K562 (cell line): ENCODE data around the gene SPATA24. TPM values are rescaled to one million over a fixed set of nuclear protein-coding genes. Genes with fewer than 3 reads are reported as not detected.

Source experiments
- CREM ChIP-seq: IDR thresholded peaks from 2 replicates; pipeline ENCODE4 v1.6.1; 2014; ENCODE audit warnings: antibody characterized with exemption, low read depth
- DMBX1 ChIP-seq: fragments of 250-450 bp; sonication (Bioruptor Pico); IDR thresholded peaks from 2 replicates; pipeline ENCODE4 v1.8.0; 2022; ENCODE audit warnings: inconsistent platforms, mild to moderate bottlenecking, moderate library complexity, borderline replicate concordance
- EHMT2 ChIP-seq: fragments of 450-650 bp; IDR thresholded peaks from 2 replicates; pipeline ENCODE4 v1.6.1; 2018; ENCODE audit warnings: antibody characterized with exemption
- HCFC1 ChIP-seq: IDR thresholded peaks from 2 replicates; pipeline ENCODE4 v1.6.1; 2012; ENCODE audit warnings: low read depth, low read length, improper control_type of control experiment
- HNRNPL ChIP-seq: fragments of 200-400 bp; formaldehyde crosslinking; IDR thresholded peaks from 2 replicates; pipeline ENCODE4 v1.6.1; 2017; ENCODE audit warnings: low read depth, mild to moderate bottlenecking, low read length
- KAT2B ChIP-seq: IDR thresholded peaks from one replicate; pipeline ENCODE4 v1.6.1; 2012; ENCODE audit warnings: low read depth, mild to moderate bottlenecking, control low read depth, inconsistent platforms, low read length, moderate library complexity
- MAFG ChIP-seq: fragments of 450-650 bp; conservative IDR thresholded peaks from 2 replicates; pipeline ENCODE4 v1.6.1; 2016; ENCODE audit warnings: missing genetic modification characterization, missing compliant biosample characterization
- MCM2 ChIP-seq: fragments of 450-650 bp; IDR thresholded peaks from 2 replicates; pipeline ENCODE4 v1.6.1; 2017; ENCODE audit warnings: low read depth, mild to moderate bottlenecking
- MEF2A ChIP-seq: IDR thresholded peaks from 2 replicates; pipeline ENCODE4 v1.6.1; 2011; ENCODE audit warnings: low read depth, mild to moderate bottlenecking, low read length, moderate library complexity; ENCODE audit not compliant: control insufficient read depth
- MXD1 ChIP-seq: fragments of 250-450 bp; sonication (Bioruptor Pico); IDR thresholded peaks from 2 replicates; pipeline ENCODE4 v1.8.0; 2021; ENCODE audit warnings: borderline replicate concordance, mild to moderate bottlenecking, moderate library complexity; ENCODE audit not compliant: poor library complexity, severe bottlenecking
- PBX2 ChIP-seq, 2 experiments: IDR thresholded peaks in 1 of 2; conservative IDR thresholded peaks in 1 of 2; 2 replicates each; pipeline ENCODE4 v1.6.1; 2016; ENCODE audit warnings: low read depth in 2 of 2, mild to moderate bottlenecking in 1 of 2, missing compliant biosample characterization in 1 of 2, missing genetic modification characterization in 1 of 2, moderate library complexity in 1 of 2
- RERE ChIP-seq: sonication (generic); formaldehyde crosslinking; IDR thresholded peaks from 2 replicates; pipeline ENCODE4 v1.8.0; 2023; ENCODE audit warnings: missing genetic modification reagents, mild to moderate bottlenecking, borderline replicate concordance
- TFAP4 ChIP-seq: sonication (generic); formaldehyde crosslinking; IDR thresholded peaks from 2 replicates; pipeline ENCODE4 v1.8.0; 2022; ENCODE audit warnings: missing genetic modification reagents, mild to moderate bottlenecking, moderate library complexity, borderline replicate concordance
- ZBTB2 ChIP-seq: fragments of 450-650 bp; IDR thresholded peaks from 2 replicates; pipeline ENCODE4 v1.6.1; 2016; ENCODE audit warnings: antibody characterized with exemption
- ZNF561 ChIP-seq: fragments of 450-650 bp; formaldehyde crosslinking; conservative IDR thresholded peaks from 2 replicates; pipeline ENCODE4 v1.4.0; 2020; ENCODE audit warnings: mild to moderate bottlenecking, moderate library complexity
- polyA plus RNA-seq, 8 experiments: library from polyadenylated mRNA; depleted of rRNA in 4 of 8; stranded (reverse) in 5 of 8; unstranded in 3 of 8; fragments of >200 nt; fragmentation: Nextera tagmentation in 2 of 8; fragmentation: Illumina TruSeq in 1 of 8; extraction: Ambion mirVana in 2 of 8; extraction: Trizol in 1 of 8; gene quantifications; 2 replicates each; pipeline versions ENCODE4 v1.2.1 to v1.2.3, GENCODE V29; 2011 to 2014; ENCODE audit warnings: inconsistent platforms in 1 of 8, missing spikeins in 1 of 8
- total RNA-seq, 7 experiments: library from RNA; depleted of rRNA in 6 of 7; stranded (reverse); fragments of >200 nt in 6 of 7; fragmentation: Illumina TruSeq in 2 of 7; extraction: Trizol in 2 of 7; gene quantifications; 2 replicates each; pipeline versions ENCODE4 v1.2.1 to v1.2.3, GENCODE V29; 2011 to 2021; ENCODE audit warnings: low replicate concordance in 1 of 7

Gene SPATA24
- total and polyA plus RNA-seq, 9 of the 15 experiments (the other 6 are each of a cell fraction or from before 2014, with no cell fraction given): 4.1 to 12.6 (median 8.0) TPM

- TF ChIP-seq MXD1 (CRISPR knock-in tag) (no peak), PBX2 (CRISPR knock-in tag; IDR thresholded peaks at IDR 0.05; ENCODE audit: low read depth) (no peak), PBX2 (tag; conservative IDR thresholded peaks at IDR 0.05; ENCODE audit: low read depth) (no peak), CREM (peak; percentile 62; the same call in 1 of the 2 replicates), ZNF561 (CRISPR knock-in tag) (no peak), MCM2 (no peak), HNRNPL (no peak), HCFC1 (peak; percentile 95), TFAP4 (CRISPR knock-in tag) (peak; percentile 92), MAFG (tag) (no peak), KAT2B (no peak), MEF2A (no peak), DMBX1 (CRISPR knock-in tag) (no peak), ZBTB2 (no peak), EHMT2 (no peak), RERE (CRISPR knock-in tag) (no peak)
These were observed 35.4 kb upstream of the SPATA24 start, which contains the start of gene DNAJC18 (continued) for GRCh38 chr5:139439013-139439903.
